Fibroblast of the aortic adventitia (primary cell): ENCODE results near the gene ETFRF1. TPM values are rescaled to one million over a fixed set of nuclear protein-coding genes. Genes with fewer than 3 reads are reported as not detected.

Source experiments
- DNase-seq: peaks from one replicate; pipeline ENCODE4 v3.0.0-alpha.2; 2010; ENCODE audit warnings: low read depth
- H3K4me3 ChIP-seq: 2 replicates; pipeline ENCODE4 v1.5.1; 2011; ENCODE audit warnings: low read depth, mild to moderate bottlenecking, control low read depth, low read length, moderate library complexity
- CTCF ChIP-seq: IDR thresholded peaks from 2 replicates; pipeline ENCODE4 v1.5.1; 2011; ENCODE audit warnings: mild to moderate bottlenecking, low read length, control low read depth, inconsistent platforms; ENCODE audit not compliant: insufficient read depth
- total RNA-seq: library from RNA; depleted of rRNA; stranded (reverse); fragments of >200 nt; gene quantifications from 2 replicates; pipeline ENCODE4 v1.2.3, GENCODE V29; 2012; ENCODE audit warnings: low replicate concordance

ETFRF1 gene
- total RNA-seq, 1 donor = 41.7 TPM

GRCh38 chr12:25162866-25163265 is 32.2 kb upstream of the ETFRF1 start:
- H3K4me3 ChIP-seq = no peak overlapping the region
- DNase-seq = no peak
- TF ChIP-seq CTCF = no peak

- H3K4me3 ChIP-seq = no peak overlapping the region
- no peak for DNase-seq
- TF ChIP-seq CTCF = no peak
Measured at GRCh38 chr12:25182765-25183164, 12.3 kb upstream of the ETFRF1 start.

GRCh38 chr12:25184132-25184531 is 10.9 kb upstream of the ETFRF1 start:
- DNase-seq = no peak
- no peak for TF ChIP-seq CTCF
- no peak overlapping the region for H3K4me3 ChIP-seq

GRCh38 chr12:25186038-25186787 is 8.8 kb upstream of the ETFRF1 start:
- DNase-seq = no peak
- no peak for TF ChIP-seq CTCF
- no peak overlapping the region for H3K4me3 ChIP-seq

GRCh38 chr12:25186788-25187402 is 8.1 kb upstream of the ETFRF1 start:
- no peak for TF ChIP-seq CTCF
- no peak overlapping the region for H3K4me3 ChIP-seq
- DNase-seq = no peak

GRCh38 chr12:25187781-25188180 is 7.3 kb upstream of the ETFRF1 start:
- TF ChIP-seq CTCF = no peak
- peak; percentile 88 for DNase-seq
- H3K4me3 ChIP-seq = no peak overlapping the region
